Subcutaneous abdominal adipose tissue (tissue), 5 donors: ENCODE measurements around the gene BCORL1.

Source experiments
- H3K27ac ChIP-seq: one replicate; pipeline ENCODE4 v1.7.0; 2013; ENCODE audit warnings: low read depth, mild to moderate bottlenecking, inconsistent platforms, low read length, moderate library complexity
- H3K27me3 ChIP-seq, 5 donors: one replicate each; pipeline ENCODE4 v1.7.0; 2013; ENCODE audit warnings: low read length in 5 of 5, inconsistent platforms in 1 of 5; ENCODE audit not compliant: control insufficient read depth in 5 of 5, insufficient read depth in 4 of 5
- H3K36me3 ChIP-seq, 5 donors: one replicate each; pipeline ENCODE4 v1.7.0; 2013; ENCODE audit warnings: low read length in 5 of 5; ENCODE audit not compliant: control insufficient read depth in 5 of 5, insufficient read depth in 5 of 5
- H3K4me1 ChIP-seq, 5 donors: one replicate each; pipeline ENCODE4 v1.7.0; 2013; ENCODE audit warnings: low read length in 5 of 5, mild to moderate bottlenecking in 3 of 5, moderate library complexity in 1 of 5; ENCODE audit not compliant: control insufficient read depth in 5 of 5, insufficient read depth in 5 of 5
- H3K4me3 ChIP-seq, 5 donors: one replicate each; pipeline ENCODE4 v1.7.0; 2013; ENCODE audit warnings: low read length in 5 of 5, low read depth in 1 of 5
- H3K9ac ChIP-seq, 5 donors: one replicate each; pipeline ENCODE4 v1.7.0; 2013; ENCODE audit warnings: low read length in 5 of 5, mild to moderate bottlenecking in 4 of 5, moderate library complexity in 3 of 5
- H3K9me3 ChIP-seq, 5 donors: one replicate each; pipeline ENCODE4 v1.7.0; 2013; ENCODE audit warnings: low read length in 5 of 5; ENCODE audit not compliant: control insufficient read depth in 5 of 5
- donor health status: healthy.
- donor health status: healthy.
- donor health status: healthy.
- donor health status: healthy.
- donor health status: healthy.

Gene BCORL1

DNA sequence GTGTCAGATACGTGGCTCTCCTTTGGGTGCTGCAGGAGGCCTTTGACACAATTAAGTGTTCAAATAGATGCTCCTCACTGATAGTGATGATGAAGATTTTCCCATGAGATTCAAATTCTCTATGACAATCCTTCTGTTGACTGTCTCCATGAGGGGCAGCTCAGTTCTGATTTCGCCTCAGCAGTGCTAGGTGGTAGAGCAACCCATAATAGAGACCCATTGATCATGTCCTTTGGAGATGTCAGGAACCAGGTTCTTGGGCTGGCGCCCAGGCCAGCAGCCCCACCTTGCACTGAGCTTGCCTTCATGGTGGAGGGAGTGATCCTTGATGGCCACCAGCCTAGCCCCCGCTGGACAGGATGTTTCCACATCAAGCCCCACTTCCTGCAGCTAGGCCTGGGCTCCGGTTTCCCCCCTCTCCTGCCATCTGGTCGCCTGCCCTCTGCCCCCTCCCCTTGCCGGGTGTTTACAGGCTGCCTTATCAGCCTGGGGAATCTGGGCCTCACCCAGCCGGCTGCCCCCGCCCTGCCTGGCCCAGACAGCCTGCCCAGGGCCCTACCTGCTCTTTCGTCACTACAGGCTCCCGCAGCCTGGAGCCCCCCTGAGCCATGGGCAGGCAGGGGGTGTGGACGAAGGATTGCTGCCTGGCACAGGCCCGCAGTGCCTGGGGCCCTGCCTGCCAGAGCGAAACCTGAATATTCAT is 115.2 kb downstream of the BCORL1 start:
- Histone ChIP-seq H3K27ac (no peak overlapping the region), H3K36me3 (peaks cover 0 to 4% (median 0%) of the 10 kb centered on the region in 5 donors), H3K27me3 (peaks cover 0 to 7% (median 3%) of the 10 kb centered on the region in 5 donors), H3K9me3 (no peaks in the 10 kb centered on the region), H3K9ac (no peak overlapping the region), H3K4me3 (no peak overlapping the region), H3K4me1 (peaks cover 6 to 37% (median 26%) of the 10 kb centered on the region in 5 donors)

DNA sequence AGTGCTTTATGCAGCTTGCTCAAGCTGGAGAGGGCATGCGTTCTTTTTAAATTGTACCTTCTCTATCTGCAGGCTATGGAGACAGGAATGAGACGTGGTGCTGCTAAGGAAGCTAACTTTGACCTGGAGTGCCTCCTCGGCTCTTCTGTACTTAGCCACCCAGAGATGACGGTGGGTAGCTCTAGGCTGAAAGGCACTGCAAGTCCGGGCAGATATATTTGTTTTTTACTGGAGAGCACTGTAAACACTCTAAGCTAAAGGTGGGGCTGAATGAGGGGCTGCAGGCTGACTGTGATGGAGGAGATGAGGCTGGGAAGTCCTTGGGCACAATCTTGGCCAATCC is 115.7 kb downstream of the BCORL1 start:
- peaks cover 0 to 7% (median 3%) of the 10 kb centered on the region in 5 donors for H3K27me3 ChIP-seq
- H3K4me1 ChIP-seq, result peaks cover 6 to 34% (median 26%) of the 10 kb centered on the region in 5 donors
- H3K9ac ChIP-seq, result no peak overlapping the region
- no peak overlapping the region for H3K4me3 ChIP-seq
- H3K27ac ChIP-seq, result no peak overlapping the region
- H3K9me3 ChIP-seq, result no peaks in the 10 kb centered on the region
- H3K36me3 ChIP-seq, result peaks cover 0 to 4% (median 0%) of the 10 kb centered on the region in 5 donors

DNA sequence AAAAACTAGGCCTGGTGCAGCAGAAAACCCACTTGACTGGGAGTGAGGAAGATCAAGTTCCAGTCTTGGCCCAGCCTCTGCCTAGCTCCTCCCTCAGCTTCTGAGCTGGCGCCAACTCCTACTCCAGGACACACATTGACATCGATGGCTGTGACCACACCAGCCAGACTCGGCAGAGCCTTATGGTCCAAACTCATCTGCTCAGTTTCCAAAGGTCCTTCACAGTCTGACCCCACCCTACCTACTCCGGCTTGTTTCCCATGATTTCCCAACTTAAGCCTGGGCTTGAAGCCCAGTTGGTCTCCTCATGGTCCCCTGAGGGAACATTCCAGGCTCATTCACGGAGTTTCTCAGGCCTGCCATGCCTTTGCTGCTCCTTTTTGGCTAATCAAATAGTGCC is 117.7 kb downstream of the BCORL1 start:
- Histone ChIP-seq H3K4me3 (no peak overlapping the region), H3K27ac (peak overlapping the region; percentile 52), H3K4me1 (peaks cover 9 to 45% (median 38%) of the 10 kb centered on the region in 5 donors), H3K9ac (peak overlapping the region in 1 of 5 donors; percentile 32), H3K9me3 (no peaks in the 10 kb centered on the region), H3K36me3 (no peaks in the 10 kb centered on the region), H3K27me3 (peaks cover 0 to 7% (median 6%) of the 10 kb centered on the region in 5 donors)

DNA sequence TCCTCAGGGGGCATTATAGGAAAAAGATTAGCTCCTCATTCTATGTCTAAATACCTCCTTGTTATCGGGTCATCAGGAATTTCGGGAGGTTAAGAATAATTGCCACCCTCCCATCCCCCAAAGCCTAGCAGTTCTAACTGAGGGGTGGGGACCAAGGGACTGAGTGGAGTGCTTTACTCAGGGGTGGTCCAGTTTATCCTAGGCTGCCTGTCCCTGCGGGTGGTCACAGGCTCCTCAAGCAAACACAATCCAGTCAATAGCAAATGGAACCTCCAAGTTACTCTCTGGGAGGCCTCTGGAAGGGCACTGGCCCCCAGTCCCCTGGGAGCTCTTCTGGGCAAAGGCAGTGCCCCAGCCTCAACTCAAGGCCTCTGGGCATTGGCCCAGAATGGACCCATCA is 121.2 kb downstream of the BCORL1 start:
- H3K9ac ChIP-seq, result no peak overlapping the region
- H3K36me3 ChIP-seq, result no peaks in the 10 kb centered on the region
- no peaks in the 10 kb centered on the region for H3K9me3 ChIP-seq
- H3K4me1 ChIP-seq, result peaks cover 7 to 57% (median 51%) of the 10 kb centered on the region in 5 donors
- no peak overlapping the region for H3K4me3 ChIP-seq
- peaks cover 2 to 19% (median 9%) of the 10 kb centered on the region in 5 donors for H3K27me3 ChIP-seq
- peak overlapping the region; percentile 62 for H3K27ac ChIP-seq

DNA sequence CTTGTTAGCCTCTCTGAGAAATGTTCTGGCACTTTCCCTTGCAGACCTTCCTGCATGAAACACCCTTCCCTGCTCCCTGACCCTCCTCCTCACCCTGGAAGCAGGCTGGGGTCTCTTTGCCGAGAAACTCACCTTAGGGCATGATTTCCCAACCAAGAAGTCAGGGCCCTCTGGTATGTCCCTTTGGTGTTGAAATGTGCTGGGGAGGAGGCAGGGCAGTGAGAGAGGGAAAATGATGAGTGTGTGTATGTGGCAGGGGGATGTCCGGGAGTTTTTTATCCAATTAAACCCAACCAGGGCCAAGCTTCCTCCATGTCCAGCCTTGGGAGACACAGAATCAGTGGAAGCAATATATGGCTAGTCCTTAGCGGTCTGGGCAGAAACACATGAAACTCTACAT is 122.8 kb downstream of the BCORL1 start:
- no peaks in the 10 kb centered on the region for H3K36me3 ChIP-seq
- H3K9me3 ChIP-seq, result no peaks in the 10 kb centered on the region
- H3K9ac ChIP-seq, result no peak overlapping the region
- H3K4me3 ChIP-seq, result no peak overlapping the region
- H3K27me3 ChIP-seq, result peaks cover 4 to 19% (median 11%) of the 10 kb centered on the region in 5 donors
- peaks cover 5 to 55% (median 39%) of the 10 kb centered on the region in 5 donors for H3K4me1 ChIP-seq
- H3K27ac ChIP-seq, result peak overlapping the region; percentile 30

DNA sequence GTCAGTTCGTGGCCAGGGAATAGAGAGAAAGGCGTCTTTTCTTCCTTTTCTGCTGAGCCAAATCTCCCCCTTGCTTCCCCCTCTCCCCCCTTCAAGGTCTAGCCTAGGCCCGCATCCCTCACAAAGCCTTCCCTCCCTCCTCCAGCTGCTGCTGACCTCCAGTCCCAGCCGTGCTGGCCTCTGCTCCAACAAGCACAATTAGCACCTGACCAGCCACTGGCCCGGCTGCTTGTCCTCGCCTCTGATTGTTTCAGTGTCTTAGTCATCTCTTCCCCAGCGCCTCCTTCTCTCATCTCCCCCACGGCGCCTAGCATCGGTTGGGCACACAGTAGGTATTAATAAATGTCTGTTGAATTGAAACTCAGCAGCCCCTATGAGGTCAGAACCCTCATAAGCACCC is 123.6 kb downstream of the BCORL1 start:
- Histone ChIP-seq H3K27ac (no peak overlapping the region), H3K9me3 (no peaks in the 10 kb centered on the region), H3K4me3 (no peak overlapping the region), H3K27me3 (peaks cover 4 to 19% (median 11%) of the 10 kb centered on the region in 5 donors), H3K9ac (no peak overlapping the region), H3K4me1 (peaks cover 2 to 51% (median 32%) of the 10 kb centered on the region in 5 donors), H3K36me3 (no peaks in the 10 kb centered on the region)
